ENCODE results near the gene CLTC. TPM values are rescaled to one million over a fixed set of nuclear protein-coding genes. Genes with fewer than 3 reads are reported as not detected.

Gene CLTC
- total and polyA plus RNA-seq, 2 of the 13 experiments (the other 11 are each of a cell fraction or from before 2014, with no cell fraction given) = 134 to 283 TPM

DNA sequence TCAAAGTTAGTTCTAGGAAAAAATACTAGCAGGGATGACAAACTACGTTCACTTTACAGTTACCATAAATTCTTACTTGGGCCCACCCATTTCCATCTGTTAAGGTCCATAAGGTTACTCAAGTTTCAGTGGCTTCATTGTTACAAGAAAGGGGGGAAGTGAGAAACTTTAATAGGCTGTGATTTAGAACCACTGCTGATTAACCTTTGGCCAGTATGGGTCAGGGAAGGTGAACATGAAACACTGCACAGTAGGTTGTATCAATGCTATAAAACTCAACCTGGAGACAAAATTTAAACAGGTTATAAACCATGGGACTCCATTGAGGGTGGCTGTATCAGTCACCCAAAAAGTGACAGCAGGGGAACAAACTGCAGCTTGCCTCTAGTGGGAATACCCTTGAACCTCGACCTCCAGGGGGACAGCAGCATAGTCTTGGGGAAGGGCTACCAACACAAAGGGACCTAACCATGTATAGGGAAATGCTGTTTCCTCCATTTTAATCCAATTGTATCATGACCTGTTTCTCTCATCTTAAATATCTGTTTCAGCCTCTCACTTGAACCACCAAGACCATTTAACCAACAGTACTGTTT lies 77.1 kb downstream of the CLTC start (continued):
- TF ChIP-seq AKNA (CRISPR knock-in tag; IDR thresholded peaks at IDR 0.05; ENCODE audit: borderline replicate concordance) (no peak), PAF1 (CRISPR knock-in tag; IDR thresholded peaks at IDR 0.05) (peak; percentile 67; the same call in 1 of the 2 replicates), EED (CRISPR knock-in tag; IDR thresholded peaks at IDR 0.05) (no peak), AGO2 (optimal IDR thresholded peaks at IDR 0.05; ENCODE audit: low read depth, low read length) (peak; percentile 63), ZNF468 (CRISPR knock-in tag; IDR thresholded peaks at IDR 0.05) (0 out of 2 replicates have a peak, but pooled peaks have one; percentile 38), BHLHE40 (IDR thresholded peaks at IDR 0.05; ENCODE audit: low read length) (no peak), GTF3A (CRISPR knock-in tag; conservative IDR thresholded peaks at IDR 0.05) (no peak), AGO1 (IDR thresholded peaks at IDR 0.05; ENCODE audit: low read depth, low read length, poor library complexity, severe bottlenecking) (no peak), RBFOX2 (IDR thresholded peaks at IDR 0.05; ENCODE audit: low read depth, low read length) (peak; percentile 46; the same call in 1 of the 2 replicates), ZNF577 (CRISPR knock-in tag; IDR thresholded peaks at IDR 0.05; ENCODE audit: borderline replicate concordance, low read depth) (no peak), ZNF672 (CRISPR knock-in tag; IDR thresholded peaks at IDR 0.05) (no peak), ZNF331 (CRISPR knock-in tag; IDR thresholded peaks at IDR 0.05) (no peak), POLR2AphosphoS5 (IDR thresholded peaks at IDR 0.05; ENCODE audit: low read depth, low read length) (0 out of 2 replicates have a peak, but pooled peaks have one; percentile 10), NR2F1 (CRISPR knock-in tag; IDR thresholded peaks at IDR 0.05) (peak in 1 of 2 experiments; percentile 41; a peak in 1 of 4 replicates), ZNF205 (CRISPR knock-in tag; IDR thresholded peaks at IDR 0.05) (no peak), GATAD2A (CRISPR knock-in tag; IDR thresholded peaks at IDR 0.05) (no peak), PHF20 (CRISPR knock-in tag; IDR thresholded peaks at IDR 0.05) (no peak), ZSCAN21 (CRISPR knock-in tag; IDR thresholded peaks at IDR 0.05; ENCODE audit: borderline replicate concordance) (0 out of 2 replicates have a peak, but pooled peaks have one; percentile 46)
- TF ChIP-seq, protein P1, sequence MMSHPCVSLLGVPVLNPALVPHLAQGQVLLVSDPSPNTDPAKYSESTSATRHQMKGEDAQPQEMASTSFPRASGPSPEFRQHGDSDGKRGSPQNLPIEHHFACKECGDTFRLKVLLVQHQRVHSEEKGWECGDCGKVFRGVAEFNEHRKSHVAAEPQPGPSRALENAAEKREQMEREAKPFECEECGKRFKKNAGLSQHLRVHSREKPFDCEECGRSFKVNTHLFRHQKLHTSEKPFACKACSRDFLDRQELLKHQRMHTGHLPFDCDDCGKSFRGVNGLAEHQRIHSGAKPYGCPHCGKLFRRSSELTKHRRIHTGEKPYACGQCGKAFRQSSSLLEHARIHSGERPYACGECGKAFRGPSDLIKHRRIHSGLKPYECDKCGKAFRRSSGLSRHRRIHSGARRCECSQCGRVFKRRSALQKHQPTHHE (CRISPR knock-in tag; IDR thresholded peaks at IDR 0.05; ENCODE audit: borderline replicate concordance) = no peak
- TF ChIP-seq, protein P2, sequence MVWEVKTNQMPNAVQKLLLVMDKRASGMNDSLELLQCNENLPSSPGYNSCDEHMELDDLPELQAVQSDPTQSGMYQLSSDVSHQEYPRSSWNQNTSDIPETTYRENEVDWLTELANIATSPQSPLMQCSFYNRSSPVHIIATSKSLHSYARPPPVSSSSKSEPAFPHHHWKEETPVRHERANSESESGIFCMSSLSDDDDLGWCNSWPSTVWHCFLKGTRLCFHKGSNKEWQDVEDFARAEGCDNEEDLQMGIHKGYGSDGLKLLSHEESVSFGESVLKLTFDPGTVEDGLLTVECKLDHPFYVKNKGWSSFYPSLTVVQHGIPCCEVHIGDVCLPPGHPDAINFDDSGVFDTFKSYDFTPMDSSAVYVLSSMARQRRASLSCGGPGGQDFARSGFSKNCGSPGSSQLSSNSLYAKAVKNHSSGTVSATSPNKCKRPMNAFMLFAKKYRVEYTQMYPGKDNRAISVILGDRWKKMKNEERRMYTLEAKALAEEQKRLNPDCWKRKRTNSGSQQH (CRISPR knock-in tag; IDR thresholded peaks at IDR 0.05; ENCODE audit: low read depth) = no peak
